HG02981 (cell line): ENCODE results near the gene EFCAB14.
"Not testable (repeated sequence)": the region's sequence is repeated elsewhere in the genome, so short reads cannot be mapped to it uniquely, and the experiment has no call there.

Source experiments
- ATAC-seq: cut with Tn5 transposase; IDR thresholded peaks from one replicate; pipeline ENCODE4 v1.9.1; 2021; ENCODE audit warnings: mild to moderate bottlenecking, moderate library complexity; ENCODE audit not compliant: unreplicated experiment

Gene EFCAB14

GRCh38 chr1:46724991-46725735 is 6.2 kb upstream of the EFCAB14 start:
- peak; percentile 93 for ATAC-seq

DNA sequence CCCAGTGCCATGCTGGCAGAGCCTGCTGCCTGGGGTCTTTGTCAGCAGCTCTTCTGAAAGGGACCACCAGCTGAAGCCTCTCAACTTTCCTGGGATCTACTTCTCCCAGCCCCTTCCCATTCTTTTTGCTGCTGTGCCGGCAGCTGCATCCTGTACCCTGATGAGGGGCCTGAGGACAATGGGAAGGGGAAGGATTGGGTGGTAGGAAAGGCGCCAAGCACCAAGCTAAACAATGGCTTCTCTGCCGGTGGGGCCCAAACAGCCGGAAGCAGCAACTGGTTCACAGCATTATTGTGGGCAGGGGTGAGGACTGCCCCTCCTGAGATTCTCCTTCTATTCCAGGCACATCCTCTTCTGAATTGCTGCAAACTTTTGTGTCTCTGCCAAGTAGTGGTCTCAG is 5.0 kb upstream of the EFCAB14 start:
- ATAC-seq, result no peak

DNA sequence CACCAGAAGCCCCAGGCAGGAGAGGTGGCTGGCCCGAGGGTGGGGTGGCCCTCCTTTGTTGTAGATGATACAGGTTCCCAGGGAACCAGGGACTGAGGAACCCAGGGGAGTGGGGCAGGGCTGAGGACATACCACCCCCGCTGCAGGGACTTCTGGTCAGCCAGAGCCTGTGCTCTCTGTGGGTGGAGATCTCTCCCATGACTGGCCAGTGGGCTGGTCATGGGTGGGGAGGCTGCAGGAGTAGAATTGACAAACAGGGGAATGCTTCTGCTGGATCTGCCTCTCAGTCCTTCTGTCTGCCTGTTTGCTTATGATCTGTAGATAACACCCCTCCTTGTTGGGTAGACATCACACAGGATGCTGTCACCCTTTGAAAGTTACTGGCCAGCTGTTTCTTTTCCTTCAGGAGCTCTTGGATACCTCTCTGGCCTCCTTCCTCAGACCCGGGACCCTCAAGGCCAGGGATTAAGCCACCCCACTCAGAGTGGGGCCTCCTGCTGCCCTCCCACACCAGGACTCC is 2.8 kb upstream of the EFCAB14 start:
- ATAC-seq, result no peak

DNA sequence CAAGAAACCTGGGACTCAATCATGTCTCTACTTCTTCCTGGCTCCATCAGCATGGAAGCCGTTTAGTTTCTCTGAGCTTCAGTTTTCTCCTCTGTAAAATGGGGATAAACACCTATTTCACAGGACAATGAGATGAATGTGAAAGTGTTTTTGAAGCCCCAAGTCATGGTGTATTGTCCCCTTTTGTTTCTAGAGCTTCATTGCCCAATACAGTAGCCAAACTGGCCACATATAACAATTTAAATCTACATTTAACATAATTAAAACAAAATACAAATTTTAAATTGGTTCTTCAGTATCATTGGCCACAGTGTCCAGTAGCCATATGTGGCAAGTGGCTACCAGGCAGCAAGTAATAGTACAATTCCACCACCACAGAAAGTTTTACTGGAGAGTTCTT is 2.3 kb upstream of the EFCAB14 start:
- ATAC-seq, result no peak

GRCh38 chr1:46720319-46720718 is 1.4 kb upstream of the EFCAB14 start:
- not testable (repeated sequence) for ATAC-seq

DNA sequence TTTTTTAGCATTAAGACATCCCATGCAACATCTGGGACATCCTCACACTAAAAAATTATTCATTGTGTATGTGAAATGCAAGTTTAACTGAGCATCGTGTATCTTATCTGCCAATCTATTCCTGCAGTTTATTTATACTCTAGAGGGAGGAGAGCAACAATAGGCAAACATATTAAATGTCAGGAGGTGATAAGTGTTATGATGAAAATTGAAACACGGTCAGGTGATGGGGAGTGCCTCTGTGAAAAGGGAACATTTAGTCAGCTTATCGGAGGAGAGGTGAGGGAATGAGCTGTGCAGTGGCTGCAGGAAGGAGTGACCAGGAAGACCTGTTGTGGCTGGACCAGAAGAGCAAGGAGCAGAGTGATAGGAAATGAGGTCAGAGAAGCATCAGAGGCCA is 775 bp upstream of the EFCAB14 start:
- no peak for ATAC-seq

GRCh38 chr1:46718340-46718726 is 581 bp downstream of the EFCAB14 start:
- peak; percentile 4 for ATAC-seq

DNA sequence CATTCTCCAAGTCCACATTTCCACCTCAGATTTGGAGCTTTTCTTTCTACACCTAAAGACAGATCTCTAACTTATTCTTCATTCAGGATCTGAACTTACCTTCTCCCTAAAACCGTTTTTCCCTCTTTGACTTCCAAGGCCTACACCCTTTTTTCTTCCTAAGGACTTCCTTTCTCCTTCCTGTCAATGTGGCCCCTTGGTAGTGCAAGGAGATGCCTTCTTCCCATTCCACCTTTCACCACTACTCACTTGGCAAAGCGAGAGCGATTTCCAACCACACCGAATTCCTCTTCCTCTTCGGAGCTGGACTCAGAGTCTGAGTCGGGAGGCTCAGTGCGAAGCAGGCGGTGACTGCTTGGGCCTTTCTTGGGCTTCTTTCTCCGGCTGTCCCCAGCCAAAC is 1.3 kb downstream of the EFCAB14 start:
- no peak for ATAC-seq

GRCh38 chr1:46714976-46715375 is 3.9 kb downstream of the EFCAB14 start:
- no peak for ATAC-seq

DNA sequence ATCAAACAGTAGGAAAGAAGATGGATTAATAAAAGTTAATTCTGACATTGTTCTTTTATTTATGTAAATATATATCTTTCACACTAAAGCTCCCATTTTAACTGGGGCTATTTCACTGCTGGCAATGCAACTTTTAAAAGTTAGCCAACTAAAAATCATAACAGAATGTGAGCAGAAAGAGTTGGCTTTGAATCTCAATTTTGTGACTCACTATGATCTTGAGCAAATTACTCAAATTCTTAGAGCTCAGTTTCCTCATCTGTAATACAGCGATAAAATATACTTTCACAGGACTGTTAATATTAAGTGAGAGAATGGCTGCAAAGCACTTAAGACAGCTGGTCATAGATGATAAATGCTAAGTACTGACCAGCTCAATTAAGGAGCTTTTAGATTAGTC is 10.8 kb downstream of the EFCAB14 start:
- no peak for ATAC-seq

DNA sequence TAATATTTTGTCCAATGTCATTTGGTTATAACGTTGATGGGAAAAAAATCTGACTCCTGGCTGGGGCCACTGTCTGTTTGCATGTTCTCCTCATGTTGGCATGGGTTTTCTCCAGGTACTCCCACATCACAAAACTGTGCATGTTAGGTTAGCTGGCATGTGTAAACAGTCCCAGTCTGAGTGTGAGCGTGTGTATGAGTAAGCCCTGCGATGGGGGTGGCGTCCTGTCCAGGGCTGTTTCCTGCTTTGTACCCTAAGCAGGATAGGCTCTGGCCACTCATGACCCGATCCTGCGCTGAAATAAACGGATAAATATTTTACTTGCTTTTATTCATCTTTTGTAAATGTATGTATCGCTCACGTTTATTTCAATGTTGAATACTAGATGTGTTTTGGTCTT is 13.5 kb downstream of the EFCAB14 start:
- no peak for ATAC-seq

GRCh38 chr1:46703927-46704641 is 14.8 kb downstream of the EFCAB14 start:
- ATAC-seq, result no peak

DNA sequence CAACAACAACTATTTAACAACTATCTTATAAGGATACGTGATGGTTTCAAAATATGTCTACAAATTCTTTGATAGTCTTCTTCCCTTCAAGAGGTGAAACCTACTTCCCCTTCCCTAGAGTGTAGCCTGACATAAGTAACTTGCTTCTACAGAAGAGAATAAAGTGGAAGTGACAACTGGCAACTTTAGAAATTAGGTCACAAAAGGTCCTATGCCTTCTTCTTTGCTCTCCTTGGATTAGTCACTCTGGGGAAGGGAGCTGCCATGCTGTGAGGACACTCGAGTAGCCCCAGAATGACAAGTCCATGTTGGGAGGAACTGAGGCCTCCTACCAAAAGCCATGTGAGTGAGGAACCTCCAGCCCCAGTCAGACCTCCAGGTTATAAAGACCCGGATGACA is 19.2 kb downstream of the EFCAB14 start:
- no peak for ATAC-seq

DNA sequence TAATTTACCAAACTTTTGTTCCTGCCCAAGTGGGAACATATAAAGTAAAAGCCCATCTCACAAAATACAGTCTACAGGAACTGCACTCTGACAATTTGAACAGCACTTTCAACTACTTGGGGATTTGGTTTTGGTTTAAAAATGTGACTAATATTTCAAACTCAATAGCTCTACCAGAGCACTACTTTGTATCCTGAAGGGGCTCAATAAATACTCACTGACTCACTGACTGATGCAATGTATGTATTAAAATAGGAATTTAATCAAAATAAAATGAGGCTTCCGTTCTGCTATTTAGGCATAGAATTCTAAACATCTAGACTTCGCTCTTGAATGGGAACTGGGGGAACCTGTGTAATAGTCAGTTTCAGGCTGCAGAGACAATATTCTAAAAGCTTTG is 21.9 kb downstream of the EFCAB14 start:
- ATAC-seq, result no peak

DNA sequence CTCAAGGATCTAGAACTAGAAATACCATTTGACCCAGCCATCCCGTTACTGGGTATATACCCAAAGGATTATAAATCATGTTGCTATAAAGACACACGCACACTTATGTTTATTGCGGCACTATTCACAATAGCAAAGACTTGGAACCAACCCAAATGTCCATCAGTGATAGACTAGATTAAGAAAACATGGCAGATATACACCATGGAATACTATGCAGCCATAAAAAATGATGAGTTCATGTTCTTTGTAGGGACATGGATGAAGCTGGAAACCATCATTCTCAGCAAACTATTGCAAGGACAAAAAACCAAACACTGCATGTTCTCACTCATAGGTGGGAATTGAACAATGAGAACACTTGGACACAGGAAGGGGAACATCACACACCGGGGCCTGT is 24.2 kb downstream of the EFCAB14 start:
- ATAC-seq, result not testable (repeated sequence)

- ATAC-seq, result no peak
These were observed 25.8 kb downstream of the EFCAB14 start for GRCh38 chr1:46692811-46693770.

DNA sequence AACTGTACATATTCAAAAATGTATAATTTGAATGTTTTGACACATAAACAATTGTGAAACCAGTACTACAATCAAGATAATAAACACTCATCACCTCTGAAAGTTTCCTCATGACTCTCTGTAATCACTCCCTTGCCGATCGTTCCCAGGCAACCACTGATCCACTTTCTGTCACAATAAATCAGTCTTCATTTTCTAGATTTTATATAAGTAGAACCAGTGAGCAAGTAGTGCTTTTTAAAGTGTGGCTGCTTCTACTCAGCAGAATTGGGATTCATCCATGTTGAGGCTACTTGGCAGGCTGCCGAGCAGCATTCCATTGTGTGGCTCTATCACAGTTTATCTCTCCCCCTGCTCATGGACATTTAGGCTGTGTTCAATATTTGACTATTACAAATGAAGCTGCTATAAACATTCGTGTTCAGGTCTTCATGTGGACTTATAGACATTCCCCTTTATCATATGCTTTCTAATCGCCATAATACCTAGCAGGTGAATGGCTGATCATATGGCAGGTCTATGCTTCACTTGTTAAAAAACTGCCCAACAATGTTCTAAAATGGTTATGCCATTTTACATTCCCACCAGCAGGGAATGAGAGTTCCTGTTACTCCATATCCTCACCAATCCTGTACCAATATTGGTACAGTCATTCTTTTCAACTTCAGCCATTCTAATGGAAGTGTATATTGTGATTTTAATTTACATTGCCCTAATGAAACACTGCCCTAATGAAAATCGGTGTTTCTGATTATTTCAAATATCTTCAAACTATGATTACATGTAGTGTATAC is 26.7 kb downstream of the EFCAB14 start:
- no peak for ATAC-seq

DNA sequence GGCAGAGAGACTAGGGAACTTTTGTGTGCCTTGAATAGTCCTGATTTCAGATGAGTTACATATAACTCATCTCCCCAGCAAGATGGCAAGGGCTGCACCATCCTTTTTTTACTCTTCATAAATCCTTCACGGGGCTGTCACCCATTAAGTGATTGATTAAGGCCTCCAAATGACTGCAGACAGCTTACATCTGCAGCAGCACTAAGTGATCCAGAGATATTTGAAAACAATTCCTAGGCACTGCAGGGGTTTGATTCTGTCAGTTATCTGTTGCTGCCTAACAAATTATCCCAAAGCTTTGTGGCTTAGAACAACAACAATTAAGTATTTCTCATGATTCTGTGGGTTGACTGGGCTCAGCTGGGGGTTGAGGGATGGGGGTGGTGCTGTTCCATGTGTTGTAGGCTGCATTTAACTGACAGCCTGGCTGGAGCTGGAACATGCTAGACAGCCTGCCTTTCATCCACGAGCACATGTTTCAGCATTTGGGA is 27.9 kb downstream of the EFCAB14 start:
- ATAC-seq, result no peak

DNA sequence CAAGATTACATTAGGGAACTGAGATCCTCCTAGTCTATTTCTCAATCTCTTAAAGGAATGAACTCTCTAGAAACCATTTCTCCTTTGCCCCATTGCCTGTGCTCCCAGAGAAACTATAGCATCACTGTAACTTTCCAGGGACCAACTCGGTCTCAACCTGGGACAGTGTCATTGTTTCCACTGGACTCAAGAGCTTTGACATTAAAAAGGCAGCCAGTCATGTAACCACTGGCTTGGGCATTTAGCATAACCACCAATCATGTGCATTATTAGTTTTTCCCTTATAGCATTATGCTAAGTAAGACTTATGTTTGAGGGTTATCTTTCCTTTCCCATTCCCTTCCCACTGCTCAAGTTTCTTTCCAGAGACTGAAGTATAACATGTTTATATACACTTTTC is 29.0 kb downstream of the EFCAB14 start:
- ATAC-seq, result no peak

DNA sequence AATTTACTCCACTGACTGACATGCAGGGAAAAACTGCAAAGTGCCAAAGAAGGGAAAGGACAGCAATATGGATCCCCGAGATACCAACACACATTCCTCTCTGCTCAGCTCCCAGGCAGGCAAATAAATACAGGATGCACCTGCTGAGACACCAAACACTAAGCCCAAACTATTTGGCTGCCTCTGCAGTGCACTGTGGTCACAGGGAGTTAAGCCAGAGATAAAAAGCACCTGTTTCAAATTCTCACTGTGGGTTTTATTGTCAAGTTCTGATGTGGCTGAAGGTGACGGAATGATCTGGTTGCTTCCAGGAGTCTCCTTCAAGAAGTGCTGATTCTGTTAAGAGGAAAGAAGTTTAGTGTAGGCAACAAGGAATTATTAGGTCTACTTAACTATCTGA is 29.6 kb downstream of the EFCAB14 start:
- ATAC-seq, result no peak
